Tongue (tissue), 2 donors: ENCODE measurements around the gene PCNX2. TPM values are rescaled to one million over a fixed set of nuclear protein-coding genes. Genes with fewer than 3 reads are reported as not detected.
"Not testable (repeated sequence)": the region's sequence is repeated elsewhere in the genome, so short reads cannot be mapped to it uniquely, and the experiment has no call there.

ENCODE experiments used
- DNase-seq: peaks from one replicate; pipeline ENCODE4 v3.0.0-alpha.2; 2015
- total RNA-seq: library from RNA; depleted of rRNA; stranded (reverse); fragments of >200 nt; gene quantifications from one replicate; pipeline ENCODE4 v1.2.3, GENCODE V29; 2014

PCNX2 gene
- total RNA-seq, 1 donor from 2014 or later = 15.8 TPM

DNA sequence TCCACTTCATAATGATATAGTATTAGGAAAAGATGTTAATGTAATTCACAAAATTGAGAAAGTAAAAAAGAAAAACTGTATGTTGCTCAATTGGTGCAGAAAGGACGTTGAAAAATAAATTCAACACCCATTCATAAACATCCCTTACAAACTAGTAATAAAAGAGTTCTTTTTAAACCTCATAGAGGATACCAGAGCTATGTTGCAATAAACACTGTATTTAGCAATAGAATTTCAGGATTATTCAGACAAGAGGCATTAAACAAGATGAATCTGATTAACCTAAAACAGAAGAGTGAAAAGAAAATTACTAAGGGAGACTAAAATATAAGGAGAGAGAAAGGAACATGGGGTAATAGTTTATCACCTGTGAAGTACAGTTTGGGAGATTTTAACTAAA, 190.3 kb downstream of the PCNX2 start:
- DNase-seq = no peak

DNA sequence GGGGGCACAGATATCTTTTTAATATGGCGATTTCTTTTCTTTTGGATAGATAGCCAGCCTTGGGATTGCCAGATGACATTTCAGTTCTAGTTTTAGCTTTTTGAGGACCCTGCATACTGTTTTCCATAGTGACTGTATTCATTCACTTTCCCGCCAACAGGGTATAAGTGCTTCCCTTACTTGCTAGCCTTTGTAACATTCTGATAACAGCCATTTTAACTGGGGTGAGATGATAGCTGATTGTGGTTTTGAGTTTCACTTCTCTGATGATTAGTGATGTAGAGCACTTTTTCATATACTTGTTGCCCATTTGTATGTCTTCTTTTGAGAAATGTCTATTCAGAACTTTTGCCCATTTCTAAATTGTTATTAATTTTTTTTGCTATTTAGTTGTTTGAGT, 193.2 kb downstream of the PCNX2 start:
- DNase-seq = no peak

DNA sequence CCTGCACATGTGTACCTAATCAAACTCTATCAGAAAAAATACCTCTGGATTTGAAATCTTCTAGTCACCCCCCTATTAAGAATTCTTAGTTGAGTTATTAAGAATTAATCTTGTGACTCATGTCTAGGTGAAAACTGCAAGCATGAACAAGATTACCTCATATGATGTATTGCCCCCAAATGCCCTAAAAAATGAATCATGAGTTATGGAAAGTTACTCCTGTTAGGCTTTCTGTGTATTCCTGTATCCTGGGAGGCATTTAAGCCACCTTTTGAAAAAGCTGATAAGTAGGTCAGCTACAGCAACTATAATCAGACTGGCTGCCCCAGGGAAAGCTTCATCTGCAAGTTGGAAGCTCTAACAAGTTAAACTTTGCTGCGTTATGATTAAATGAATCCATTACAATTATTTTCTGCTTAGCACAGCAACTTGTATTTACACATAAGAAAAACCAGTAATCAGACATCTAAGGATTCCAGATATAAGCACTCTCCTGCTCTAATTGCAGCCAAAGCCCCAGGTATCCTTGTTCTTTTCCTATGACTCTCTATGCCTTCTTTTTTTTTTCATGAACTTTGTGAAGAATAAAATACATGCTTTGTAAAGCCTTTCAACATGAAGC, 197.5 kb downstream of the PCNX2 start:
- DNase-seq = no peak

DNA sequence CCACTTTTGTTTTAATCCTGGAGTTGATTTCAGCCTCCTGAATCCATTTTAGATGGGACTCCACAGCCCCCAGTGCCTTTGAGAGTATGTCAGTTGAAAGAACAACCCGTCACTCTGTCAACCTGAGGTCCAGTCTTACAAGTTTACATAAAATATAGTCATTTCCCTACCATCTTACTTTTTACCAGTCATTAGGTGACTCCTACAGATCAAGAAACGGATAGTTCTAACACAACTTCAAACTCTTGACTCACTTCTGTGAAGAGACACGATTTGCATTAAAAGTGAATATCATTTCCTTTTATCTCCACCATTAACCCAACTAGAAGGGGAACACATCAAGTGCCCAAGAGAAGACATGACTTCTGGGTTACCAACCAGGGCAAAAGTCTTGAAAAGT, 198.0 kb downstream of the PCNX2 start:
- DNase-seq = no peak

DNA sequence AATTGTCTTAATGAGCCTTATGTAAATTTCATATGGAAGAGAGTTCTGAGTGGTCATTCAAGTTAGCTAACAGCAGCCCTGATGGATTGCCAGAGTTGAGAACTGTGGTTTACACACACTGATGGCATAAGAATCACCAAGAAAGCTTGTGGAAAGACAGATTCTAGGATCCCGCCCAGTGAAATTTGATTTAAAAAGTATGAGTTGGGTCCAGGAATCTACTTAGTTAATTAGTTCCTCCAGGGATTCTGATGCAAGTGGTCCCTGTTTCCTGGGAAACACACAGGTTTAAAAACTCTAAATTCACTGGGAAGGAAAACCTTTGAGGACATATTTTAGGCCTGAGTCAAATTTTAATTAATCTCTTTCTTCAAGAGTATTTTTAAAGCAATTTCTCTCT, 200.8 kb downstream of the PCNX2 start:
- peak; percentile 21 for DNase-seq

DNA sequence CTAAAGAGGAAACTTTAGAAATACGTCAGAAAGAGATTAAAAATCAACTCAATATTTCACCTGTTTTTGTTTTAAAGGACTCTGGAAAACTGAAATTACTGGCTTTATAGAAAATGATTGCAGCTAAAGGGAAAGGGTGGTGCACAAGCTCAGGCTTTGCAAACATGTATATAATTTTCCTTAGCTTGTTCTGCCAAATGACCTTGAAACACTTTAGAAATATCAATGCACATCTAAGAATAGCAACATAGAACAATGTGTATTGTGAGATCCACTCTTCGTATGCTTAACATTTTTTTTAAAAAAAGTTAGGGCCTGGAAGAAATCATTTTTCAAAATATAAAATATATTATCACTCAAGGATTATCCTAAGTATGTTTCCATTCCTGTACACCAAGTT, 201.3 kb downstream of the PCNX2 start:
- DNase-seq = peak; percentile 25

DNA sequence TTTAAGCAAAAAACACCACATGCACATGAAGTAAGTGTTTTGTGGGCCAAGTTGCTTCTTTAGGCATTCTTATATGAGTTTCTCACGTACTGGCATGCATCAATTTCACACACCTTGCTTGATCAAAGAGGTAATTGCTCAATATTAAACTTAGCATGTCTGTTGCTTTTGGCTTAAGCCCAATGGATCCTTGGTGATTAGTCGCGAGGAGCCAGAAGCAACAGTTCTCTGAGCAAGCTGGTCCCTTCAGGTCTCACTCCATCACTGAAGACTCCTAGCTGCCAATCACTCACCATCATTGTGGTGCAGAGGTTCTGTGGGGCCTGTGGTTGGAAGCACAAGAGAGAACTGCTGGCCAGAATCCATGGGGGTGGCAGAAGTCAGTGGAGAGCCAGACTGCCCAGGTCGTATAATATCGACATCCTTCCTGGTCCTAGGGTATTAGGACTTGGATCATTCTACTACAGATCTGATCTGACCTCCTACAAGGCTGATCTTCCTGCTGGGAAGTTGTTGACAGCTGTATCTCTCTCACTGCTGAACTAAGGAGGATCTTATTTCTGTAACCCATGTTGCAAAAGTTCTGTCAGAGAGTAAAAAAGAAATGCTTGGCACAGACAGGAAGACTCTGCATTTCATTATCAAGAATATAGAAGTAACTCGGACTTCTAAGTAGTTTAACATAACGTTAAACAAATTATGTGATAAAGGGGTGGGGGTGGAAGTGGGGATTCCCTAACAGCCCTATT, 204.6 kb downstream of the PCNX2 start:
- DNase-seq = no peak

DNA sequence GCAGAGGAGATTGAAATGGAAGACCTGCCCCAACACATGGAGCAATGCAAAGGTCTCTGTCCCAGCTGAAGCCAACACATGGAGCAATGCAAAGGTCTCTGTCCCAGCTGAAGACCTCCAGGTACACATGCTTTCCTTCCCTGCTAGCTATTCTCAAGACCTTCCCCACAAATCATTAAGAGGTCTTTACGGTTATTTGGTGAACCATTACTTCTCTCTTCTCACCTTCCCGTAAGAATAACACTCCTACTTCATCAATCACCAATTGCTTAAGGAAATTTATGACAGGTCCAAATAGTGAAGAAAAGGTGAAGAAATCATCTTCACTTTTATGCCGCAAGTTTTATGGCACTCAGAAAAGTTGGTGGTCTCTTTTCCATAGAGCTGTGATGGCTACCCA, 206.3 kb downstream of the PCNX2 start:
- no peak for DNase-seq

DNA sequence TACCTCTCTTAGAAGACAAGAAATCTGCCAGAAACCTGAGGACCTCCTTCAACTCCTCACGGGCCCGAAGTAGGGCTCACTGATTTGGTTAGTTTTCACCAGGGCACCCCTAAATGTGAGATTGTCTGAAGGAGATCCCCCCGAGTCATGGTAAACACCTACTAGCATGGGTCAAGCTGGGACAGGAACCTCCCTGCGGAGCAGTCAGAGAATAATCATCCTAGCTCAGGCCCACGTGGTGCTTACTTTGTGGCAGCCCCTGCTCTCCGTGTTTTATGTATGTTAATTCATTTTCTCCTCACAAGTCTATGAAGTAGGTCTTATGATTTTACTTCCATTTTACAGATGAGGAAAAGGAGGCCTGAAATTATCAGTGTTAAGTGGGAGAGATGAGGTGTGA, 206.9 kb downstream of the PCNX2 start:
- DNase-seq = no peak

DNA sequence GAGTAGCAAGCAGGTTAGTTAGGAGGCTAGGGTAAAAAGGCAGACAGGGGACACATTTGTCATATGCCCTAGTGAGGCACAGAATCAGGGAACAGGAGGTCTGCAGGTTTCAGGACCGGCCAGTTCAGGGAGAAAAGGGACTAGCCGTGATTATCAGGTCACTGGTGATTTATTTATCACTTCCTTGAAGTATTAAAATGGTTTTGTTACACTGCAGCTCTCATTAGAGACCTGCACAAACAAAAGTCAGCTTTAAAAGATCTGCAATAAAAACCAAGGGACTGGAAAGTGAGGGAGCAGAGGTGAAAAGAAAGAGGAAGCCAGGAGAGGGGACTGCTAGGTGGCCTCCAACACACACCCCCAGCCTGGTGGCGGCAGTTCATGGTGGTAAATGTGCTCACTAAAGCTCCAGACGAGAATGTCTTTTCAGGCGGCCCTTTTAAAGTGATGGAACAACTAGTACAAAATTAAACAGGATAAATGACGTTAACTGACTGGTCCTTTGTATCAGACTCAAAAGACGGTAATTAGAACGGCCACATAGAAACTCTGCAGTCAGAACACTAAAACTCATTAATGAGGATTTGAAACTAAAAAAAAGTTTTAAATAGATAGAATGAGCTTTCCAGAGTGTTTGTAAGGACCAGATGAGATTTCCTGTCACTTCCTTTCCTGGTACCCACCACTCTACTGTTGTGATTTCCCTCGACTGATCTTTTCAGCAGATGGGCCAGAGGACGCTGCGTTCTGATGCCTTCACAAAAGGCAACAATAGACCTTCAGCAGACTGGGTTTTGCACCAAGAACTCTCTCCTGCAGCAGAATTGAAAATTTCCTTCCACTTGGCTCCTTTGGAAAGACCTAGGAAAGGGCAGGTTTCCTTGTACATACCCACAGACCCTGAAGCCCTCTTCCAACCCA, 208.3 kb downstream of the PCNX2 start:
- no peak for DNase-seq

DNA sequence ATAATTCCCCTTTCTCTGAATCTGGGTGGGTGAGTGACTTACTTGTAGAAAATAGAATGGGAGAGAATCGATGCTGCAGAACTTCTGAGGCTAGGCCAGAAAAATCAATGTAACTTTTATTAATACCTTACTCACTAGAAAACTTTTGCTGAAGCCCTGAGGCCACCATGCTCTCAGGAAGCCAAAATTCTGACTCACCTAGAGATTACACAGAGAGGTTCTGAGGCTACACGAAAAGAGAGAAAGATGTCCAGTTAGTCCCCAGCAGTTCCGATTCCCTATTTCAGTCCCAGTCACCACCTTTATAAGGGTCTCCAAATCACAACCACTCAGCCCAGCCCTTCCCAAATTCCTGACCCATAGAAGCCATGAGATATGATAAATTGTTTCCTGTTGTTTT, 210.0 kb downstream of the PCNX2 start:
- no peak for DNase-seq

DNA sequence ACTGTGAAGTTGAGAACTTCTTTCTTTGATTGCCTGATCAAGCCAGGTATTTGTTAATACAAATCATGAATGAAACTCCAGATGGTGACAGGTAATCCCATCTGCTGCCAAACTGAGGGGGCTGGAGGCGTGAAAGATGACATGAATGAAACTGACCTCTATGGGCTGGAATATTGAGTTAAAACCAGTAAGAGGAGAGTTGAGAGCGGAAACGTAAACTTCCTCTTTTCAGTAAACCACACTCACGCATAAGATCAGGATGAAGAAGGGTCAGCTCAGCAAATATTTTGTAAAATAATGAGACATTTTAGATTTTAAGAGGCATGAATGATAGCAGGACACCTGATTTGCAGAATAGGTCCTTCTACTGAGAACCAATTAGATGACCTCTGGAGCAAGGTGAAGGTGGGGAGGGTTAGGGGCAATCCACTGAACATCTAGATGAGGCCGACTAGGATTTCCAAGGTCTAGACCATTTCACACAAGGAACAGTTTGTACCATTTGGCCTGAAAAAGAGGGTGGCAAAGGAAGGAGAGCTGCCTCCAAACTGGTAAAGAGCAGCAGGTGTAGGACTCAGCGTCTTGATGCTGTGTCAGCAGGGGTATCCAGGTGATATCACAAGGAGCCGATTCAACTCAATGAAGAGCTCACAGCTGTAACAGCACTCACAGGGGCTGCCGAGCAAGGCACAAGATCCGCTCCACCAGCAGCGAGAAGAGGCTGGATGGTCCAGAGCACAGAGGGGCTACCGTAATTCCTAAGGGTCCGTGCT, 212.6 kb downstream of the PCNX2 start:
- DNase-seq = no peak

DNA sequence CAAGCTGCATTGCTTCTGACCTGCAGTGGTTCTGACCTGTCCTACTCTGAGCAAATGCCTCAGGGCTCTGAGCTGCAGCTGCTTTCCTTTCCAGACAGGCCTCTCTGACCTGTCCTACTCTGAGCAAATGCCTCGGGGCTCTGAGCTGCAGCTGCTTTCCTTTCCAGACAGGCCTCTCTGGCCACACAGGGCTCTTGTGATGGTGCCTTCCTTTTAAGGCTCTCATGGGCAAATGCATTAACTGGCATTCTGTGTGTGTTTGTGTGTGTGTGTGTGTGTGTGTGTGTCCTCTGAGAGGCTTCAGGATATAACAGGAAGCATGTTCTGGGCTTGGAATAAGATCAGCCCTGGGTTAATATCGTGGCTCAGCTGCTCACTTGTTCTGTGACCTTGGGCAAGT, 213.8 kb downstream of the PCNX2 start:
- DNase-seq = peak; percentile 82

DNA sequence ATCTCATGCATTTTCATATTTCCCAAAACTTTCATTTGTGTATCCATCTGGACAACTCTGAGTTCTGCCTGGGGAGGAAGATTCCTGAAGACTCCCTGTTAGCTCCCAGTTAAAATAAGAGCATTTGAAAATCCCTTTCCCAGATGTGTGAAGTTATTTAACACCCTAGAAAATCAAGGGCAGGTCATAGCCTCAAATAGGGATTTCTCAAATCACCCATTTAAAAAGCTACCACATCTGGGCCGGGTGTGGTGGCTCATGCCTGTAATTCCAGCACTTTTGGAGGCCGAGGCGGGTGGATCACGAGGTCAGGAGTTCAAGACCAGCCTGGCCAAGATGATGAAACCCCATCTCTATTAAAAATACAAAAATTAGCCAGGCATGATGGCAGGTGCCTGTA, 214.7 kb downstream of the PCNX2 start:
- not testable (repeated sequence) for DNase-seq

DNA sequence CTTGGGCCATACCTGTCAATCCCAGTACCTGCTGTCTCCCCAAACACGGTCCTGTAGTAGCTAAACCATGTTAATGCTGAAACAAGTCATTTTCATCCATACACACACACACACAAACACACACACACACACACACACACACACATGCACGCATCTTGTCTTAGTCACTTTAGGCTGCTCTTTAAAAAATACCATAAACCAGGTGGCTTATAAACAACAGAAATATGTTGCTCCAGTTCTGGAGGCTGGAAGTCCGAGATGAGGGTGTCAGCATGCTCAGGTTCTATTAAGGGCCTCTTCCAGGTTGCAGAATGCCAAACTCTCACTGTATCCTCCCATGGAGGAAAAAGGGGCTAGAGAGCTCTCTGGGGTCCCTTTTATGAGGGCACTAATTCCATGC, 215.2 kb downstream of the PCNX2 start:
- DNase-seq = no peak

DNA sequence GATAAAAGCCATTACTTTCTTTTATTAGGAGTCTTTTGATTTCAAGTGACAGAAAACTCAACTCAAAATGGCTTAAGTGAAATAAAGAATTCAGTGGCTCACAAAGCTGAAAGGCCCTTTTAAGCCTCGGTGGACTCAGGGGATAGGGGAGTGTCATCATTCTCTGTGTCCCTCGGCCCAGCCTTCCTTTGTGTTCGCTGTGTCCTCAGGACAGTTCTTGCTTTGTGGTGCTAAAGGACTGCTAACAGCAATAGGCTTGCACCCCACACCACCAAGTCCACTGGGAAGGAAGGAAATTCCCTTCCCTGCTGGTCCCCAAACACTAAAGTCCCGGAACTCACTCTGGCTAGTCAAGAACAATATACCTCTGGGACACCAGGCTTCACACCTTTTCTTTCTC, 216.0 kb downstream of the PCNX2 start:
- DNase-seq = no peak

DNA sequence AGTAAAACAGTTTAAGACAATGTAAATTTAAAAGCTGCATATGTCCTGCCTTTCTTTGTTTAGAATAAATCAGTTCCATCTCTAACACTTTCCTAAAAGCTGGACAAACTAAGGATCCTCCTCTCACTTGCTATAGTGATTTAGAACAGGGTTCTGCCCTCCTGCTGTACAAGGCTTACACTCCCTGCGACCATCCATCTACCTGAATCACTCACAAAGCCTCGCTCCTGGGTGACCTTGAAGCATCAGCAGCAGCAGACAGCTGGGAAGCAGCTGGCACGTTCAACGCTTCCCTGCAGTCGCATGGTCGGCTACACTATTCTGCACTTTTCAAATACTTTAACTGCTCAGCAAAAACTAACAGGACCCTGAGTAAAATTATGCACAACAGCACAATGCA, 217.1 kb downstream of the PCNX2 start:
- DNase-seq = peak; percentile 41

DNA sequence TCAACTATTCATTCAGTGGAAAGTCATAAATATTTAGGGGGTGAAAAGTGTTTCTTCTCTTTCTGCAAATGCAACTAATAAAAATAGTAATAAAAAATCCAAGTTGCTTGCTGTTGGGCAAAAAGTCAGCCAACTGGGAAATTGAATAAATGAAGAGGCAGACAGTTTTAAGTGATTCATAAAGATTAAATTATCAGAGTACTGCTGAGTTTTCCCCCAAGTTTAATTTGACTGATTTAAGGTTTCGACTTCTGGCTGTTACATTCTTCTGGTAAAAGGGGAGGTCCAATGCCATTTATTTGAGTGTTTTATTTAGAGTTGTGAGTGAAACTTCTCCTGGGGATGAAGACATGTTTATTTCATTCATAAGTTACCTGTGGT, 219.6 kb downstream of the PCNX2 start:
- DNase-seq = no peak

DNA sequence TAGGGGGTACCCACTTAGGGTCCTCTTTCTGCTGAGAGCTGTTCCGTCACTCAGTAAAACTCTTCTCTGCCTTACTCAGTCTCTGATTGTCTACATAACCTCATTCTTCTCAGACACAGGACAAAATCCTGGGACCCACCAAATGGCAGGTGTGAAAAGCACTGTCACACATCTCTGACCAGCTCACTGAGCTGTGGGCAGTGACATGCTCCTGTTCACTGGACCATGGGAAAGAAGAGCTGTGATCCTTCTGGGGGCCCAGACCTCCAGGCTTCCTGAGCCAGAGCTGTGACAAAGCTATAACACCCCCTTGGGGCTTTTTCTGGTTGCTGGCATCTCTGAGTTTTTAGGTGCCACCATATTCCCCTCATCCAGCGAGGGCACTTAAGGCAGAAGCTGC, 229.4 kb downstream of the PCNX2 start:
- no peak for DNase-seq

DNA sequence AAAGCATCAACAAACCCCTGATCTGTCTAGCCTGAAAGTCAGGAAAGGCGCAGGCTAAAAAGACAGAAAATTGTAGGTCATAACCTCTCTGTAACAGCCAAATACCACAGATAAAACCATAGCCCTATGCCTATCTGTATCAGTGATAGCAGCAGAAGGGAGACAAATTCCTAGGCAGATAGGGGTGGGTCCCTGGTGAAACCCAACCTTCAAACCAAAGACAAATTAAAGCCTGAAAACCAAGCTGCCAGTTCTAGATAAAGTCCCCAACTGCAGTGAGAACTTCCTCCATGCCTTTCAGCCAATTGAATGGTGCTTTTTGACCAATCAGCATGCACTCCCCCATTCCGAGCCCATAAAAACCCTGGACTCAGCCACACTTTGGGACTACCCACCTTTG, 229.8 kb downstream of the PCNX2 start:
- DNase-seq = no peak

DNA sequence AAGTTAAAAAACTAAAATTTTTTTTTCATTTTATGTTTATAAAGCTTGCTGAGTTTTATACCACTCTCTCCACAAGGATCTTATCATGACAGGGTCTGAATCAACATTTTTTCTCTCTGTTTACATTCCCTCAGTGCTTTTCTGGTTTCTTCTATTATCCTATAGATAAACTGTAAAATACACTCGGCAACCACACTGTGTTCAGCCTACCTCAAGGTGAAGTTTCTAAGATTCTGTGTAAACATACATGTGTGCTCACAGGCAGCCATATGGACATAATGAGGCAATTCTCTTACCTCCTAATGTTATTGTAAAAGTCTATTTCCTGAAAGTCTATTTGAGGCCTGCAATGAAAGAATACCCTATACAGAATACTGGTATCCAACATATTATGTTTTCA, 230.5 kb downstream of the PCNX2 start:
- no peak for DNase-seq

DNA sequence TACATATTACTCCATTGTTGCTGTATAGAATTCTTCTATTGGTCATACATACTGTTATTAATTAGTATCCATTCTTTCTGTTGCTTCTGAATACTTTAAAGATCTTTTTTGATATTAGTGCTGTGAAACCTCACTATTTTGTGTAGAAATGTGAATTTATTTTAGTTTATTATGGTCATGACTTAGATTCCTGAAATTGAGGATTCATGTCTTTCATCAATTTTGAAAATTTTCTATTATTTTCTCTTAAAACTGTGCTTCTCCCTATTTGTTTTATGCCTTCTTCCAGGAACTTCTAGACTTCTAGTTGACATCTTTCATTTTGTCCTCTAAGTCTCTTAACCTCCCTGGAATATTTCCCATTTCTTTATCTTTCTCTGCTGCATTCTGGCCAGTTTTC, 232.1 kb downstream of the PCNX2 start:
- DNase-seq = no peak

DNA sequence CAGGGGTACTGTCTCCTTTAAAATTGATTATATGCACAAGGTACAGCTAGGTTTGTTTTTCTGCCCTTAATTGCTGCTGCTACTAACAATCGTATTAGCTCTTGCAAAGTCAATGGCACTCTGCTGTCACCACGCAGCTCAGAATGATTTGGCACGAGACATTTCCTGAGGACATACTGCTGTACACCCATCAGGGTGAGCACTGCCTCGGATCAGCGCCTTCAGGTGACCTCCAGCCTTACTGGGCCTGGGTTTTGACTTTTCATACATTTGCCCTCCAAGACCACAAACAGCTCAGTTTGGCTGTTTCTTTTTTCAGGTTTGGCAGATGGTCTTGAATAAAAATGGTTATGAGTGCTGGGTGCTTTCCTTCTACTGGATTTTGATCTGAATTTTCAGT, 234.3 kb downstream of the PCNX2 start:
- no peak for DNase-seq
